Measurements from ENCODE around the gene MTUS2. TPM values are rescaled to one million over a fixed set of nuclear protein-coding genes. Genes with fewer than 3 reads are reported as not detected.
A peak's percentile ranks its signal among the peaks of the same experiment; 100 is the strongest.

Gene MTUS2
- total RNA-seq, 2 donors from 2014 or later = 1.6 to 4.8 TPM

DNA sequence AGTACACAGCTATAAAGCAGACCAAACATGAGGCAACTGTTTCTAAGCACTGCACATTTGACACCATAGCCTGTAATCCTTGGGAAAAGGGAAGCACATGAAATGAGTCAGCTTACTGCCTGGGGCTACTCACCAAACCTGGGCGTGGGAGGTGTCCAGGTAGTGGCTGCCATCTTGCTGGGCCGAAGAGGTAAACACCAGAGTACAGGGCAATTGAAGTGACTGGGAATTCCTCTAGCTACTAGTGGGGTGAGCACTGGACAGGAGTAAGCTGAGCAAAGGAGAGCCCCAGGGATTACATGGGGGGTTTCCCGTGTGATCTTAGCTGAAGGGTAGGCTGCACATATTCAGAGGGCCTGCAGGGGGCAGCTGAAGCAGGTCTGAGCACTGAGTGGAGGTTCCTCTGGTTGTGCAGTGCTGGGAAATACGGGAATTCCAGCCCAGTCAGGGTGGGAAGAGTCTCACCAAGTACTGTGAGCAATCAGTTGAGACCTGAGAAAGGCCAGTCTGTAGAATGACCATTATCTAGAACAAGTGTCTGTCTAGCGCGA lies 634.9 kb downstream of the MTUS2 start:
- 85% methylated on average over 6 of the region's 6 CpGs for WGBS
- intact Hi-C loops (cut with DNase I) = no loop called here
- no peak overlapping the region for H3K4me3 ChIP-seq
- no peak overlapping the region for H3K27ac ChIP-seq
- TF ChIP-seq, protein P1, sequence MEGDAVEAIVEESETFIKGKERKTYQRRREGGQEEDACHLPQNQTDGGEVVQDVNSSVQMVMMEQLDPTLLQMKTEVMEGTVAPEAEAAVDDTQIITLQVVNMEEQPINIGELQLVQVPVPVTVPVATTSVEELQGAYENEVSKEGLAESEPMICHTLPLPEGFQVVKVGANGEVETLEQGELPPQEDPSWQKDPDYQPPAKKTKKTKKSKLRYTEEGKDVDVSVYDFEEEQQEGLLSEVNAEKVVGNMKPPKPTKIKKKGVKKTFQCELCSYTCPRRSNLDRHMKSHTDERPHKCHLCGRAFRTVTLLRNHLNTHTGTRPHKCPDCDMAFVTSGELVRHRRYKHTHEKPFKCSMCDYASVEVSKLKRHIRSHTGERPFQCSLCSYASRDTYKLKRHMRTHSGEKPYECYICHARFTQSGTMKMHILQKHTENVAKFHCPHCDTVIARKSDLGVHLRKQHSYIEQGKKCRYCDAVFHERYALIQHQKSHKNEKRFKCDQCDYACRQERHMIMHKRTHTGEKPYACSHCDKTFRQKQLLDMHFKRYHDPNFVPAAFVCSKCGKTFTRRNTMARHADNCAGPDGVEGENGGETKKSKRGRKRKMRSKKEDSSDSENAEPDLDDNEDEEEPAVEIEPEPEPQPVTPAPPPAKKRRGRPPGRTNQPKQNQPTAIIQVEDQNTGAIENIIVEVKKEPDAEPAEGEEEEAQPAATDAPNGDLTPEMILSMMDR (IDR thresholded peaks at IDR 0.05) = peak in 1 of 4 experiments; percentile 10
- no peak for TF ChIP-seq POLR2A (IDR thresholded peaks at IDR 0.05)
- TF ChIP-seq POLR2AphosphoS5 (IDR thresholded peaks at IDR 0.05) = no peak
- no peaks in the 10 kb centered on the region for H3K36me3 ChIP-seq
- H3K9me3 ChIP-seq = no peaks in the 10 kb centered on the region
- no peaks in the 10 kb centered on the region for H3K4me1 ChIP-seq (replicated peaks)
- no peaks in the 10 kb centered on the region for H3K27me3 ChIP-seq (replicated peaks; ENCODE audit: insufficient read depth)
- peak; percentile 13 for DNase-seq (ENCODE audit: low spot score)

DNA sequence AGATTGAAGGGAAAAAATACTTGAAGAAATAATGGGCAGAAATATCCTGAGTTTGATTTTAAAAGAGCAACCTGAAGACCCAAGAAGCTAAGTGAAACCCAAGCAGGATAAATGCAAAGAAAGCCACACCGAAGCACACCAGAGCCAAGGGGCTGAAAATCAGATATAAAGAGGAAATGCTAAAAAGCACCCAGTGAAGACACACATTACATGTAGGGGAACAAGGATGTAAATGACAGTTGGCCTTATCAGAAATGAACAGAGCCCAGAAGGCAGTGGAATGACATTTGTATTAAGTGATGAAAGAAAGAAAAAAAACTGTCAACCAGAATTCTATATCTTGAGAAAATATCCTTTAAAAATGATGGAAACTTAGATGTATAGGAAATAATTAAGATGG lies 636.3 kb downstream of the MTUS2 start:
- no peaks in the 10 kb centered on the region for H3K4me1 ChIP-seq (replicated peaks)
- no peaks in the 10 kb centered on the region for H3K27me3 ChIP-seq (replicated peaks; ENCODE audit: insufficient read depth)
- intact Hi-C loops (cut with DNase I) = no loop called here
- no peak overlapping the region for H3K4me3 ChIP-seq
- TF ChIP-seq POLR2AphosphoS5 (IDR thresholded peaks at IDR 0.05) = no peak
- TF ChIP-seq, protein P1 (IDR thresholded peaks at IDR 0.05) = no peak
- TF ChIP-seq POLR2A (IDR thresholded peaks at IDR 0.05) = no peak
- H3K9me3 ChIP-seq = no peaks in the 10 kb centered on the region
- DNase-seq (ENCODE audit: low spot score) = no peak
- no peaks in the 10 kb centered on the region for H3K36me3 ChIP-seq
- WGBS = 88% methylated on average over 1 of the region's 1 CpG
- H3K27ac ChIP-seq = no peak overlapping the region

DNA sequence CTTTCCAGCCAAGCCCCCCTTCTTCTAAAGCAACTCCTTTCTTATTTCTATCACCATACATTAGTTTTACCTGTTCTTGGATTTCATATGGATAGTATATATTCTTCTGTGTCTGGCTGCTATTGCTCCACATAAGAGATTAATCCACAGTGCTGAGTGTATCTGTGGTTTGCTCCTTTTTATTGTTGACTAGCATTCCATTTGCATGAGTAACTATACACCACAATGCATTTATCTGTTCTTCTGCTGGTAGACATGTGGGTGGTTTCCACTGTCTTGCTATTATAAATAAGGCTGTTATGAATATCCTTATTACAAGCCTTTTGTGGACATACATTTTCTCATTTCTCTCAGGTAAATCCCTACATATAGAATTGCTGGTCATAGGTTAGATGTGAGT lies 637.2 kb downstream of the MTUS2 start:
- no peak overlapping the region for H3K4me3 ChIP-seq
- H3K4me1 ChIP-seq (replicated peaks) = no peaks in the 10 kb centered on the region
- H3K36me3 ChIP-seq = no peaks in the 10 kb centered on the region
- H3K9me3 ChIP-seq = no peaks in the 10 kb centered on the region
- intact Hi-C loops (cut with DNase I) = no loop called here
- DNase-seq (ENCODE audit: low spot score) = no peak
- TF ChIP-seq, protein P1 (IDR thresholded peaks at IDR 0.05) = no peak
- TF ChIP-seq POLR2AphosphoS5 (IDR thresholded peaks at IDR 0.05) = no peak
- no peak for TF ChIP-seq POLR2A (IDR thresholded peaks at IDR 0.05)
- H3K27ac ChIP-seq = no peak overlapping the region
- H3K27me3 ChIP-seq (replicated peaks; ENCODE audit: insufficient read depth) = no peaks in the 10 kb centered on the region

DNA sequence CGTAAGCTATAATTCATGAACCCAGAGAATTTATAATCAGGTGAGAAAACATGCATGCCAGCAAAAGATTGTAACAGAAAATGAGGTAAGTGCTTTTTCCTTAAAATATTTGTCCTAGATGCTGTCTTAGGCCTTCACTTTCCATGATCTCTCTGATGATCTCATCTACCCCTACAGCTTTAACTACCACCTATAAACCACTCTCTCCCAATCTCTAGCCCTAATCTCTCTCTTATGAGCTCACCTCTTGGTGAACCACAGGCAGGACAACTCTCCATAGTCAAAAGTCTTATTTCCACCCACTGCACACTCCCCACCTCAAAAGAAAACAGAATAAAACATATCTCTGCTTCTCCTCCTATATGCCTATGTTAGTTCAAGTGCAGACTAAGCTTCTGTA lies 638.3 kb downstream of the MTUS2 start:
- no peak overlapping the region for H3K27ac ChIP-seq
- H3K4me1 ChIP-seq (replicated peaks) = no peaks in the 10 kb centered on the region
- WGBS = 98% methylated on average over 1 of the region's 1 CpG
- H3K36me3 ChIP-seq = no peaks in the 10 kb centered on the region
- no peak for DNase-seq (ENCODE audit: low spot score)
- TF ChIP-seq, protein P1 (IDR thresholded peaks at IDR 0.05) = no peak
- TF ChIP-seq POLR2A (IDR thresholded peaks at IDR 0.05) = no peak
- TF ChIP-seq POLR2AphosphoS5 (IDR thresholded peaks at IDR 0.05) = no peak
- no peaks in the 10 kb centered on the region for H3K9me3 ChIP-seq
- intact Hi-C loops (cut with DNase I) = no loop called here
- H3K27me3 ChIP-seq (replicated peaks; ENCODE audit: insufficient read depth) = no peaks in the 10 kb centered on the region
- no peak overlapping the region for H3K4me3 ChIP-seq

DNA sequence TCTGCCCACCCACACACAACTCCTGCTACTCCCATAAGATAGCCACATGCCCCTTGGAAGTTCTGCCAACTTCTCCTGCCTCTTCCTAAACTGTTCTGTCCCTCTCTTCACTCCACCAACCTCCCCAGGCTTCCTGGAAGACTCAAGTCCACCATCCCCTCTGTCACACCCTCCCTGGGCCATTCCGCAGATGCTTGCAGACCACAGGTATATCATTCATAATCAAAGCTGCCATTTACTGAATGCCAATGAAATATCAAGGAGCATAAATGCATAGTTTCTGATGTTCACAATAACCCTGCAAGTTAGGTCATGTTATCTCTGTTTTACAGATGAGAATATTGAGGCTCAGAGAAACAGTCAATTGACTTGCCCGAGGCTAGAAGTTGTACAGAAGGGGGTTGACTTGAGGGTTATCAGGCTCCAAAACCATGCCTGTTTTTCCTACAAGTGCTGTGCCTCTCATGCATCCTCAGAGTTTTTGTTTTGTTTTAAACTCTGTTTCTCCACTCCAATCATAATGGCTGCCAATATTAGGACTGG lies 639.7 kb downstream of the MTUS2 start:
- H3K9me3 ChIP-seq = no peaks in the 10 kb centered on the region
- no peaks in the 10 kb centered on the region for H3K27me3 ChIP-seq (replicated peaks; ENCODE audit: insufficient read depth)
- H3K4me3 ChIP-seq = no peak overlapping the region
- H3K36me3 ChIP-seq = no peaks in the 10 kb centered on the region
- no peak overlapping the region for H3K27ac ChIP-seq
- DNase-seq (ENCODE audit: low spot score) = no peak
- 68% methylated on average over 2 of the region's 2 CpGs for WGBS
- no peaks in the 10 kb centered on the region for H3K4me1 ChIP-seq (replicated peaks)
- TF ChIP-seq, protein P1 (IDR thresholded peaks at IDR 0.05) = no peak
- no peak for TF ChIP-seq POLR2A (IDR thresholded peaks at IDR 0.05)
- TF ChIP-seq POLR2AphosphoS5 (IDR thresholded peaks at IDR 0.05) = no peak
- intact Hi-C loops (cut with DNase I) = no loop called here
